Heart left ventricle (tissue), 13 donors: ENCODE data around the gene IRF3.

Source experiments
- POLR2A ChIP-seq, 2 donors: fragments of 450-650 bp; IDR thresholded peaks; one replicate each; pipeline ENCODE4 v1.6.1; 2017; ENCODE audit warnings: antibody characterized with exemption in 2 of 2, mild to moderate bottlenecking in 2 of 2, moderate library complexity in 2 of 2
- TF ChIP-seq, protein P1 (sequence below), 12 donors: fragments of 200-600 bp; sonication (generic) in 4 of 12; IDR thresholded peaks; one replicate each; pipeline versions ENCODE4 v1.5.0 to v1.8.0; 2018 to 2022; ENCODE audit warnings: antibody characterized with exemption in 12 of 12, mild to moderate bottlenecking in 5 of 12
- donor health status: ischemic (EF 13 %, LVEDD 7.1; RV severe dilation, severe dysfunction).
- donor health status: DM: no; HTN: yes; CAD: no.
- donor health status: DM: no; HTN: no; CAD: no.
- donor health status: ischemic (EF 25% LVEDD 6.9; RV normal size, moderate dysfunction).
- donor health status: ischemic (EF 25% LVEDD 5.7; RV mildly dilated, moderate dysfunction).
- donor health status: ischemic (EF 35%, LVEDD 5.7; RV mildly dilated, moderate dysfunction).
- donor health status: nonischemic (EF 11% LVEDD 7.7; RV severe dilation, severe dysfunction).
- donor health status: DM: yes; HTN: yes; CAD: no.
- donor health status: PGD.
- donor health status: ischemic (EF 29% LVEDD 5.4; RV normal size, mild dysfunction).
- donor health status: nonischemic (EF 23%, LVEDD 6.1; RV moderate dilation, normal function).

DNA sequence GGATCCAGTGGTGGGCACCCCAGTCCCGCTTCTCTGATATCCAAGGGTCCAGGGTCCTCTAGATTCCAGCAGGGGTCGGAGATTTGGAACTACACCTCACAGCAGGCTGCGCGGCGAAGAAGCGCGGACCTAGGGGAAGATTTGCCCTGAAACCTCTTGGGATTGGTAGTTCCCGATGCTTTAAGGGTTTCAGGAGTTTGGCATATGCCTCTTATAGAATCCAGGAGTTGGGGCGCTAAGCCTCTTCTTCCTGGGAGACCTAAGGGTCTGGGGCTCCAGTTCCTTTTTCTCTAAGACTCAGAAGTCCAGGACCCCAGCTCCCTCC, 425 bp upstream of the IRF3 start:
- TF ChIP-seq, protein P1, sequence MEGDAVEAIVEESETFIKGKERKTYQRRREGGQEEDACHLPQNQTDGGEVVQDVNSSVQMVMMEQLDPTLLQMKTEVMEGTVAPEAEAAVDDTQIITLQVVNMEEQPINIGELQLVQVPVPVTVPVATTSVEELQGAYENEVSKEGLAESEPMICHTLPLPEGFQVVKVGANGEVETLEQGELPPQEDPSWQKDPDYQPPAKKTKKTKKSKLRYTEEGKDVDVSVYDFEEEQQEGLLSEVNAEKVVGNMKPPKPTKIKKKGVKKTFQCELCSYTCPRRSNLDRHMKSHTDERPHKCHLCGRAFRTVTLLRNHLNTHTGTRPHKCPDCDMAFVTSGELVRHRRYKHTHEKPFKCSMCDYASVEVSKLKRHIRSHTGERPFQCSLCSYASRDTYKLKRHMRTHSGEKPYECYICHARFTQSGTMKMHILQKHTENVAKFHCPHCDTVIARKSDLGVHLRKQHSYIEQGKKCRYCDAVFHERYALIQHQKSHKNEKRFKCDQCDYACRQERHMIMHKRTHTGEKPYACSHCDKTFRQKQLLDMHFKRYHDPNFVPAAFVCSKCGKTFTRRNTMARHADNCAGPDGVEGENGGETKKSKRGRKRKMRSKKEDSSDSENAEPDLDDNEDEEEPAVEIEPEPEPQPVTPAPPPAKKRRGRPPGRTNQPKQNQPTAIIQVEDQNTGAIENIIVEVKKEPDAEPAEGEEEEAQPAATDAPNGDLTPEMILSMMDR (IDR thresholded peaks at IDR 0.05) = peak in 1 of 12 donors; percentile 15
- no peak for TF ChIP-seq POLR2A (IDR thresholded peaks at IDR 0.05)
